OCI-LY1 (cell line): ENCODE data around the gene FTO.

ENCODE experiments used
- H2AFZ ChIP-seq: fragments of 200-600 bp; sonication (generic), shearing (Covaris generic); 2 replicates; pipeline ENCODE4 v1.6.0; 2014; ENCODE audit warnings: antibody characterized with exemption, mild to moderate bottlenecking, low read length
- H3F3A ChIP-seq: fragments of 200-600 bp; sonication (generic), shearing (Covaris generic); 2 replicates; pipeline ENCODE4 v1.6.0; 2014; ENCODE audit warnings: mild to moderate bottlenecking, antibody characterized with exemption, low read length, moderate library complexity; ENCODE audit not compliant: insufficient read depth
- H3K27ac ChIP-seq: fragments of 200-600 bp; sonication (generic); 2 replicates; pipeline ENCODE4 v1.5.1; 2014; ENCODE audit warnings: low read length, mixed run types, mild to moderate bottlenecking, low read depth; ENCODE audit not compliant: poor library complexity, severe bottlenecking
- H3K27me3 ChIP-seq: fragments of 200-600 bp; sonication (generic); 2 replicates; pipeline ENCODE4 v1.6.0; 2014; ENCODE audit warnings: antibody characterized with exemption, mild to moderate bottlenecking, low read length, moderate library complexity; ENCODE audit not compliant: insufficient read depth
- H3K36me3 ChIP-seq: fragments of 200-600 bp; sonication (generic); 2 replicates; pipeline ENCODE4 v1.6.1; 2014; ENCODE audit warnings: mild to moderate bottlenecking, antibody characterized with exemption, low read length, moderate library complexity, mixed read lengths; ENCODE audit not compliant: insufficient read depth
- H3K4me1 ChIP-seq: fragments of 200-600 bp; sonication (generic); 2 replicates; pipeline ENCODE4 v1.5.1; 2014; ENCODE audit warnings: mild to moderate bottlenecking, low read length, moderate library complexity; ENCODE audit not compliant: insufficient read depth, severe bottlenecking
- H3K4me2 ChIP-seq: fragments of 200-600 bp; sonication (generic), shearing (Covaris generic); 2 replicates; pipeline ENCODE4 v1.6.1; 2014; ENCODE audit warnings: low read length
- H3K4me3 ChIP-seq: fragments of 200-600 bp; sonication (generic); 2 replicates; pipeline ENCODE4 v1.5.1; 2014; ENCODE audit warnings: low read length, low read depth, mild to moderate bottlenecking, mixed read lengths; ENCODE audit not compliant: poor library complexity, severe bottlenecking
- H3K79me2 ChIP-seq: fragments of 200-600 bp; shearing (Covaris generic); 2 replicates; pipeline ENCODE4 v1.6.1; 2016; ENCODE audit warnings: mixed run types, low read length, mixed read lengths; ENCODE audit not compliant: insufficient read depth
- H3K9ac ChIP-seq: fragments of 200-600 bp; sonication (generic), shearing (Covaris generic); 2 replicates; pipeline ENCODE4 v1.6.1; 2014; ENCODE audit warnings: mild to moderate bottlenecking, low read length, mixed read lengths
- H3K9me2 ChIP-seq: fragments of 200-600 bp; sonication (generic), shearing (Covaris generic); 2 replicates; pipeline ENCODE4 v1.6.1; 2014; ENCODE audit warnings: low read depth, mild to moderate bottlenecking, low read length, mixed read lengths
- H3K9me3 ChIP-seq: fragments of 200-600 bp; shearing (Covaris generic); 2 replicates; pipeline ENCODE4 v1.6.1; 2014; ENCODE audit warnings: low read length, mixed read lengths
- H4K20me1 ChIP-seq: fragments of 200-600 bp; sonication (generic), shearing (Covaris generic); 2 replicates; pipeline ENCODE4 v1.6.0; 2016; ENCODE audit warnings: mild to moderate bottlenecking, low read length; ENCODE audit not compliant: insufficient read depth
- EZH2 ChIP-seq: fragments of 200-600 bp; sonication (generic), shearing (Covaris generic); IDR thresholded peaks from 2 replicates; pipeline ENCODE4 v1.8.0; 2017; ENCODE audit warnings: borderline replicate concordance, mixed run types, mild to moderate bottlenecking, antibody characterized with exemption, low read length, moderate library complexity, mixed read lengths
- TF ChIP-seq, protein P1 (sequence below): fragments of 200-600 bp; sonication (generic), shearing (Covaris generic); IDR thresholded peaks from 2 replicates; pipeline ENCODE4 v1.5.1; 2017; ENCODE audit warnings: mild to moderate bottlenecking, antibody characterized with exemption, low read length, moderate library complexity, mixed read lengths

Gene FTO

GRCh38 chr16:53849585-53849984, 145.6 kb downstream of the FTO start:
- TF ChIP-seq, protein P1, sequence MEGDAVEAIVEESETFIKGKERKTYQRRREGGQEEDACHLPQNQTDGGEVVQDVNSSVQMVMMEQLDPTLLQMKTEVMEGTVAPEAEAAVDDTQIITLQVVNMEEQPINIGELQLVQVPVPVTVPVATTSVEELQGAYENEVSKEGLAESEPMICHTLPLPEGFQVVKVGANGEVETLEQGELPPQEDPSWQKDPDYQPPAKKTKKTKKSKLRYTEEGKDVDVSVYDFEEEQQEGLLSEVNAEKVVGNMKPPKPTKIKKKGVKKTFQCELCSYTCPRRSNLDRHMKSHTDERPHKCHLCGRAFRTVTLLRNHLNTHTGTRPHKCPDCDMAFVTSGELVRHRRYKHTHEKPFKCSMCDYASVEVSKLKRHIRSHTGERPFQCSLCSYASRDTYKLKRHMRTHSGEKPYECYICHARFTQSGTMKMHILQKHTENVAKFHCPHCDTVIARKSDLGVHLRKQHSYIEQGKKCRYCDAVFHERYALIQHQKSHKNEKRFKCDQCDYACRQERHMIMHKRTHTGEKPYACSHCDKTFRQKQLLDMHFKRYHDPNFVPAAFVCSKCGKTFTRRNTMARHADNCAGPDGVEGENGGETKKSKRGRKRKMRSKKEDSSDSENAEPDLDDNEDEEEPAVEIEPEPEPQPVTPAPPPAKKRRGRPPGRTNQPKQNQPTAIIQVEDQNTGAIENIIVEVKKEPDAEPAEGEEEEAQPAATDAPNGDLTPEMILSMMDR = no peak
- no peak for TF ChIP-seq EZH2
- Histone ChIP-seq H3K9me2 (no peaks in the 10 kb centered on the region), H3K27ac (peak overlapping the region; percentile 12), H3K36me3 (no peaks in the 10 kb centered on the region; the same call in 1 of the 2 replicates), H3K4me3 (no peak overlapping the region), H3K4me2 (no peak overlapping the region), H3K9me3 (peaks cover 3% of the 10 kb centered on the region; the same call in 1 of the 2 replicates), H3K4me1 (peaks cover 10% of the 10 kb centered on the region), H3F3A (no peaks in the 10 kb centered on the region), H4K20me1 (no peaks in the 10 kb centered on the region), H3K27me3 (no peaks in the 10 kb centered on the region), H3K79me2 (no peaks in the 10 kb centered on the region), H3K9ac (no peak overlapping the region), H2AFZ (no peak overlapping the region)

DNA sequence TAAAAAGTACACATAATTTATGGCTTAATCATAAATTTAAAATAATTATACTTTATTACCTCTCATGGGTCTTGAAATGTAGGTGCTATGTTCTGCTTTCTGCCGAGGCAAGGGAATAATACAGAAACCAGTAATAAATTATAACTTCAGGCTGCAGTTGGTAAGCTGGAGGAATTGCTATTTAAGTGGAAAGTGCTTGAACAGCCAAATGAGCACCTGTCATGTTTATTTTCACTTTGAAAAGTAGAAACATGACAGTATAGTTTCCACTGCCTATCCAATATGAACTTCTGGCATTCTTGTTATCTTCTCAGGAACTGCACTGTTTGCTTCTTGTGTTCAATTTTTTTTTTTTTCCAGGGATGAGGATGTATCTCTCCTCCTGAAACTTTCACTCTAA, 146.0 kb downstream of the FTO start:
- Histone ChIP-seq H3K9ac (no peak overlapping the region), H3K4me1 (peaks cover 10% of the 10 kb centered on the region), H3K36me3 (no peaks in the 10 kb centered on the region; the same call in 1 of the 2 replicates), H3K27me3 (no peaks in the 10 kb centered on the region), H3K79me2 (no peaks in the 10 kb centered on the region), H3K9me3 (peaks cover 3% of the 10 kb centered on the region; the same call in 1 of the 2 replicates), H3K4me3 (no peak overlapping the region), H3K4me2 (no peak overlapping the region), H3F3A (no peaks in the 10 kb centered on the region), H3K27ac (no peak overlapping the region), H4K20me1 (no peaks in the 10 kb centered on the region), H2AFZ (no peak overlapping the region), H3K9me2 (no peaks in the 10 kb centered on the region)
- no peak for TF ChIP-seq EZH2
- TF ChIP-seq, protein P1 = no peak

GRCh38 chr16:53852678-53853077, 148.7 kb downstream of the FTO start:
- Histone ChIP-seq H3K4me2 (no peak overlapping the region), H3K9me2 (no peaks in the 10 kb centered on the region), H3K79me2 (no peaks in the 10 kb centered on the region), H3K27me3 (no peaks in the 10 kb centered on the region), H3K9me3 (peaks cover 3% of the 10 kb centered on the region; the same call in 1 of the 2 replicates), H3K4me3 (no peak overlapping the region), H2AFZ (no peak overlapping the region), H4K20me1 (no peaks in the 10 kb centered on the region), H3K9ac (no peak overlapping the region), H3K4me1 (peaks cover 10% of the 10 kb centered on the region), H3K27ac (no peak overlapping the region), H3F3A (no peaks in the 10 kb centered on the region), H3K36me3 (no peaks in the 10 kb centered on the region)
- no peak for TF ChIP-seq EZH2
- TF ChIP-seq, protein P1 = no peak
